ENCODE results near the gene CDKN1A.
A peak's percentile ranks its signal among the peaks of the same experiment; 100 is the strongest.

CDKN1A gene

DNA sequence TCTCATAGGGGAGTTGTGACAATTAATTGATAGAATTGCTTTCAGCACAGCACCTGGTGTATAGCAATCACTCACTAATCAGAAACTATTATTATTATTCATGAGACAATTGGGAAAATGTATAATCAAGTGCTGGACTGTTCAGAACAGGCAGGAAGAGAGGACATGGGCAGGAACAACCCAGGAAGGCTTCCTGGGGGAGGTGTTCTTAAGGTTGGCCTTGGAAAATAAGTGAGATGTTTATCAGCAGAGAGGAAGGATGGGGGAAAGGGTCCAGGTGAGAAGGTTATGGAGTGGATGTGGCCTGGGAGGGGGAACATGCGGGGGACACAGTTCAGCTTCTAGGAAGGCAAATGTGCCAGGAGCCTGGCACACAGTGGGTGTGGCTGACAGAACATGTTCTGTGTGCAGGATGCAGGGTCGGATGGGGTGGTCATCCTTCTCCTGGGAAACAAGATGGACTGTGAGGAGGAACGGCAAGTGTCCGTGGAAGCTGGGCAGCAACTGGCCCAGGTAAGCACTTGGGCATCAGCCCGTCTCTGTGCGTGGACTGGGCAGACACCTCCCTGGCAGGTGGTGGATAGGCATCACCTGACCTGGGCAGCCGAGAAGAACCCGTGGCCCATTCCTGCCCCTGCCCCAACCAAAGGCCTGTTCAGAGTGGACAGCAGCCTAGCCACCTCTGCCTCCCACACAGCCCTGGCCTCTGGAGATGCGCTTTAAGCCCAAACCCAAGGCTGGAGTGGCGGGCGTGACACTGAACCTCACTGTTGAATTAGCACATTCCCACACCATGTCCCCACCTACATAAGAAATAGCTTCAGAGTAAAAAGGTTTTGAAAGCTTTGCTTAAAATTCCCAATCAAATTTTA, 50.0 kb downstream of the CDKN1A start:
- H3K4me3 ChIP-seq (ENCODE audit: low read depth, low read length) = no peak overlapping the region
- TF ChIP-seq, protein P1, sequence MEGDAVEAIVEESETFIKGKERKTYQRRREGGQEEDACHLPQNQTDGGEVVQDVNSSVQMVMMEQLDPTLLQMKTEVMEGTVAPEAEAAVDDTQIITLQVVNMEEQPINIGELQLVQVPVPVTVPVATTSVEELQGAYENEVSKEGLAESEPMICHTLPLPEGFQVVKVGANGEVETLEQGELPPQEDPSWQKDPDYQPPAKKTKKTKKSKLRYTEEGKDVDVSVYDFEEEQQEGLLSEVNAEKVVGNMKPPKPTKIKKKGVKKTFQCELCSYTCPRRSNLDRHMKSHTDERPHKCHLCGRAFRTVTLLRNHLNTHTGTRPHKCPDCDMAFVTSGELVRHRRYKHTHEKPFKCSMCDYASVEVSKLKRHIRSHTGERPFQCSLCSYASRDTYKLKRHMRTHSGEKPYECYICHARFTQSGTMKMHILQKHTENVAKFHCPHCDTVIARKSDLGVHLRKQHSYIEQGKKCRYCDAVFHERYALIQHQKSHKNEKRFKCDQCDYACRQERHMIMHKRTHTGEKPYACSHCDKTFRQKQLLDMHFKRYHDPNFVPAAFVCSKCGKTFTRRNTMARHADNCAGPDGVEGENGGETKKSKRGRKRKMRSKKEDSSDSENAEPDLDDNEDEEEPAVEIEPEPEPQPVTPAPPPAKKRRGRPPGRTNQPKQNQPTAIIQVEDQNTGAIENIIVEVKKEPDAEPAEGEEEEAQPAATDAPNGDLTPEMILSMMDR (IDR thresholded peaks at IDR 0.05; ENCODE audit: low read depth, low read length) = no peak
- no peaks in the 10 kb centered on the region for H3K9me3 ChIP-seq (ENCODE audit: severe bottlenecking)
- no peaks in the 10 kb centered on the region for H3K27me3 ChIP-seq (ENCODE audit: insufficient read depth, low read depth, severe bottlenecking)
- no peaks in the 10 kb centered on the region for H3K36me3 ChIP-seq
- no peak for DNase-seq
- H3K27ac ChIP-seq = no peak overlapping the region

DNA sequence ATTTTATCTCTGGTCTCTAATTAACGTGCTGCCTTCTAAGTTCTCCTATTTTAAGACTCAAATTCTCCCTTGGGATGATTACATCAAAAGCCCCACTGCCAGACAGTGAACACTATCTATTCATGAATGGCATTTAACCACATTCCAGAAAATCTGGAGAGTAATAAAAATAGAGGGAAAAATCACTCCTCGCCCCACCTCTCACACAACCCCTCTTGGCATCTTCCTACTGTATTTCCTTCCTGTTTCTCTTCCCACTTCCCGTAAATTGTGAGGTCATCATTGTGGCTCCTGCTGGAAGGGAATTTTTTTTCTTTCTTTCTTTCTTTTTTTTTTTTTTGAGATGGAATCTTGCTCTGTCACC, 50.6 kb downstream of the CDKN1A start:
- Histone ChIP-seq H3K9me3 (ENCODE audit: severe bottlenecking) (no peaks in the 10 kb centered on the region), H3K4me3 (ENCODE audit: low read depth, low read length) (no peak overlapping the region), H3K27ac (no peak overlapping the region), H3K36me3 (no peaks in the 10 kb centered on the region), H3K27me3 (ENCODE audit: insufficient read depth, low read depth, severe bottlenecking) (no peaks in the 10 kb centered on the region)
- TF ChIP-seq, protein P1 (IDR thresholded peaks at IDR 0.05; ENCODE audit: low read depth, low read length) = no peak
- no peak for DNase-seq

DNA sequence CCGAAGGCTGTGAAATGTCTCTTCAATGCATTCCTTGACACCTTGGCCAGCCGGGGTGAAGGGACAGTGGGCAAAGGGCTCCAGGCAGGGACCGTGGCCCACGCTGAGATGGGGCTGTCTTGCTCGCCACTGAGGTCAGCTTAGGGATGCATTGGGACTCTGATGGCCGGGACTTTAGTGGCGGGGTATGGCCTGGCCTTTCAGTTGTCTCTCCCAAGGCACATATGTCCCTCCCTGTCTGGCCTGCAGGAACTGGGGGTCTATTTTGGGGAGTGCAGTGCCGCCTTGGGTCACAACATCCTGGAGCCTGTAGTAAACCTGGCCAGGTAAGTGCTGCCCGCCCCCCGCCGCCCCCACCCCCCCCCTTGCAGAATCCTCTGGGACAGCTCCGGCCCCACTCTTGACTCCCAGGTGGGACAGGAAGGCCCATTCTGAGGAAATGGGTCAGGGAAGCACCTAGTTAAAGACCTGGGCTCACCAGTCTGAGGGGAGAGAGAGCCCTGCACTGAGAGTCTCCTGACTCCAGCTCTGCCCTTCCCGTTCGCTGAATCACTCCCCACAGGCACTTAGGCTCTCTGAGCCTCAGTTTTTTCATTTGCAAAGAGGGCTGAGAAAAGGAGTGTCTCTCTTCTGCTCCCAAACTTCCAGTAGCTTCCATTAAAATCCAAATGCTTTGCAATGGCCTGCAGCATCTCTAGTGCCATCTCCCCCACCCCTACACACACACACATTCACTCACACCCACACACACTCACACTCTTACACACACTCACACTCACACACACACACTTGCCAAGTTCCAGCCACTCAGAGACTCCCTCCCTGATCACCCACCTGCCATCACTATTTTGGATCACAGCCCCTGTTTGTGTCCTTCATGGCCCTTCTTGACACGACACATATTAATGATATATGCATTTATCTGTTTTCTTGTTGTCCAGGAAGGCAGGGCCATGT, 52.2 kb downstream of the CDKN1A start:
- no peaks in the 10 kb centered on the region for H3K36me3 ChIP-seq
- no peak overlapping the region for H3K4me3 ChIP-seq (ENCODE audit: low read depth, low read length)
- H3K27ac ChIP-seq = no peak overlapping the region
- TF ChIP-seq, protein P1 (IDR thresholded peaks at IDR 0.05; ENCODE audit: low read depth, low read length) = no peak
- H3K27me3 ChIP-seq (ENCODE audit: insufficient read depth, low read depth, severe bottlenecking) = no peaks in the 10 kb centered on the region
- no peaks in the 10 kb centered on the region for H3K9me3 ChIP-seq (ENCODE audit: severe bottlenecking)
- no peak for DNase-seq

DNA sequence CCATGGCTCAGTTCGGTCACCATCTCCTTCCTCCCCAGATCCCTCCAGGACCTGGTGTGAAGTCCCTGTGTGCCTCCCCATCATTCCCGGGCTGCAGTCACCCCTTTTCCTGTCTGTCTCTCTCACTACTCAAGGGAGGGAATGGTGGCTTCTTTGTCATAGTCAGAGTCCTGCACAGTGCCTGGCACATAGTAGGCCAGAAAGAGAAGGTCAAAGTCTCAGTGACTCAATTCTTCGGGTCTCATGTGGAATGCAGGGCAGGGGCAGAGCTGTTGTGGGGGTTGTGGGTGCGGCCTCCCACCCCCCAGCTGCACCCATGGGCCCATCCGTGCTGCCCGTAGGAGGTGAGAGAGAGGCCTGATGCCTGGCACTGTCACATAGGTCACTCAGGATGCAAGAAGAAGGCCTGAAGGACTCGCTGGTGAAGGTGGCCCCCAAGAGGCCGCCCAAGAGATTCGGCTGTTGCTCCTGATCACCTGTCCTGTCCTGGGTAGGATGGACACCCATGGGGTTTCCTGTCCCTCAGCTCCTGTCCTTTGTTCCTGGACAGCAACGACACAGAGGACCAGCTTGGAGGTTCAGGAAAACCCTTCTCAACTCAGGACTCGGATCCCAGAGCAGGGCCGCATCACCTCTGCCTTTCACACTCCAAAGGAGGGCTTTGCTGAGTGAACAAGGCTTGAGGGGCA, 53.3 kb downstream of the CDKN1A start:
- H3K27me3 ChIP-seq (ENCODE audit: insufficient read depth, low read depth, severe bottlenecking) = no peaks in the 10 kb centered on the region
- H3K36me3 ChIP-seq = no peaks in the 10 kb centered on the region
- H3K9me3 ChIP-seq (ENCODE audit: severe bottlenecking) = no peaks in the 10 kb centered on the region
- DNase-seq = no peak
- no peak overlapping the region for H3K4me3 ChIP-seq (ENCODE audit: low read depth, low read length)
- TF ChIP-seq, protein P1 (IDR thresholded peaks at IDR 0.05; ENCODE audit: low read depth, low read length) = peak; percentile 62
- H3K27ac ChIP-seq = no peak overlapping the region

DNA sequence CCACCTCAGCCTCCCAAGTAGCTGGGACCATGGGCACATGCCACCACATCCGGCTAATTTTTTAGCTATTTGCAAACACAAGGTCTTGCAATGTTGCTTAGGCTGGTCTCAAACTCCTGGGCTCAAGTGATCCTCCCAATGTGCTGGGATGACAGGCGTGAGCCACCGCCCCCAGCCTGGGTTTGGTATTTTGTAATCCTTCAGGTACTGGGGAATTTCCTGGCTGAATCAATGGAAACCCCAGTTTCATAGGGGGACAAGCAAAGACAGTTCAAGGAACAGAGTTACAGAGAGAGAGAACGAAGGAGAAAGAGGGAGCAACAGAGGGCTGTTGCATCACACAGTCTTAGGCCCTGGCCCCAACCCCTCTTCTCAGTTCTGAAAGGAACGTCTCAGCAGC, 54.8 kb downstream of the CDKN1A start:
- Histone ChIP-seq H3K9me3 (ENCODE audit: severe bottlenecking) (no peaks in the 10 kb centered on the region), H3K27ac (no peak overlapping the region), H3K4me3 (ENCODE audit: low read depth, low read length) (no peak overlapping the region), H3K36me3 (no peaks in the 10 kb centered on the region), H3K27me3 (ENCODE audit: insufficient read depth, low read depth, severe bottlenecking) (no peaks in the 10 kb centered on the region)
- TF ChIP-seq, protein P1 (IDR thresholded peaks at IDR 0.05; ENCODE audit: low read depth, low read length) = no peak
- no peak for DNase-seq

Data from WERI-Rb-1 (cell line).